GM18502 (cell line): ENCODE measurements around the gene CDK8.
"Not testable (repeated sequence)": the region's sequence is repeated elsewhere in the genome, so short reads cannot be mapped to it uniquely, and the experiment has no call there.

Source experiments
- ATAC-seq: cut with Tn5 transposase; IDR thresholded peaks from one replicate; pipeline ENCODE4 v1.9.1; 2021; ENCODE audit warnings: mild to moderate bottlenecking; ENCODE audit not compliant: unreplicated experiment, poor library complexity

Gene CDK8

GRCh38 chr13:26310003-26310402 lies 56.1 kb downstream of the CDK8 start:
- ATAC-seq = no peak

GRCh38 chr13:26310470-26310869 lies 56.5 kb downstream of the CDK8 start:
- no peak for ATAC-seq

GRCh38 chr13:26312019-26312418 lies 58.1 kb downstream of the CDK8 start:
- not testable (repeated sequence) for ATAC-seq

- ATAC-seq = not testable (repeated sequence)
These were observed 62.2 kb downstream of the CDK8 start for GRCh38 chr13:26316095-26316494.

- no peak for ATAC-seq
These were observed 66.8 kb downstream of the CDK8 start for GRCh38 chr13:26320766-26321165.

- no peak for ATAC-seq
These were observed 69.2 kb downstream of the CDK8 start for GRCh38 chr13:26323127-26323526.

- ATAC-seq = no peak
These were observed 69.8 kb downstream of the CDK8 start for GRCh38 chr13:26323764-26324163.

GRCh38 chr13:26324294-26324693 lies 70.4 kb downstream of the CDK8 start:
- ATAC-seq = no peak

GRCh38 chr13:26324867-26325266 lies 70.9 kb downstream of the CDK8 start:
- ATAC-seq = no peak

- ATAC-seq = peak; percentile 69
These were observed 71.9 kb downstream of the CDK8 start for GRCh38 chr13:26325876-26326275.

- no peak for ATAC-seq
These were observed 72.6 kb downstream of the CDK8 start for GRCh38 chr13:26326562-26326961.

GRCh38 chr13:26327940-26328725 lies 74.2 kb downstream of the CDK8 start:
- ATAC-seq = no peak

GRCh38 chr13:26335158-26335557 lies 81.2 kb downstream of the CDK8 start:
- no peak for ATAC-seq

GRCh38 chr13:26340807-26341206 lies 86.9 kb downstream of the CDK8 start:
- no peak for ATAC-seq

- no peak for ATAC-seq
These were observed 89.0 kb downstream of the CDK8 start for GRCh38 chr13:26342898-26343297.

- no peak for ATAC-seq
These were observed 89.9 kb downstream of the CDK8 start for GRCh38 chr13:26343816-26344215.

GRCh38 chr13:26344980-26345379 lies 91.1 kb downstream of the CDK8 start:
- ATAC-seq = no peak

- no peak for ATAC-seq
These were observed 95.0 kb downstream of the CDK8 start for GRCh38 chr13:26348966-26349365.

- no peak for ATAC-seq
These were observed 108.3 kb downstream of the CDK8 start for GRCh38 chr13:26362261-26362660.

- ATAC-seq = no peak
These were observed 116.6 kb downstream of the CDK8 start for GRCh38 chr13:26370553-26370952.

GRCh38 chr13:26372747-26373146 lies 118.8 kb downstream of the CDK8 start:
- ATAC-seq = no peak

GRCh38 chr13:26376430-26376829 lies 122.5 kb downstream of the CDK8 start:
- no peak for ATAC-seq
